ENCODE measurements around the gene TXNL1.

- TF ChIP-seq CTCF (conservative IDR thresholded peaks at IDR 0.05; ENCODE audit: low read depth, low read length): no peak
- no peak for TF ChIP-seq EZH2 (IDR thresholded peaks at IDR 0.05; ENCODE audit: borderline replicate concordance, low read depth, low read length, poor library complexity, severe bottlenecking)
These were observed 88.3 kb downstream of the TXNL1 start for GRCh38 chr18:56550121-56550520.
